RWPE1 (cell line): ENCODE results near the gene SH2D3C.

Experiments
- CTCF ChIA-PET: fragments of 350-600 bp; sonication (Branson Sonifier 250); formaldehyde crosslinking; extraction: SDS; loops from one replicate; lab custom pipeline; 2021; lab: Yijun Ruan, JAX
- POLR2A ChIA-PET: fragments of 400-600 bp; formaldehyde crosslinking; extraction: SDS; loops from one replicate; lab custom pipeline; 2020; ENCODE audit warnings: antibody characterized with exemption; ENCODE audit not compliant: low non-redundant PET; lab: Yijun Ruan, JAX
- DNase-seq: peaks from one replicate; pipeline ENCODE4 v3.0.0; 2012; ENCODE audit warnings: low spot score
- H3K27ac ChIP-seq: fragments of 450-650 bp; 2 replicates; pipeline ENCODE4 v1.5.1; 2017
- TF ChIP-seq, protein P1 (sequence below): fragments of 450-650 bp; conservative IDR thresholded peaks from 2 replicates; pipeline ENCODE4 v1.5.1; 2017; ENCODE audit warnings: low read depth, mild to moderate bottlenecking

Gene SH2D3C

DNA sequence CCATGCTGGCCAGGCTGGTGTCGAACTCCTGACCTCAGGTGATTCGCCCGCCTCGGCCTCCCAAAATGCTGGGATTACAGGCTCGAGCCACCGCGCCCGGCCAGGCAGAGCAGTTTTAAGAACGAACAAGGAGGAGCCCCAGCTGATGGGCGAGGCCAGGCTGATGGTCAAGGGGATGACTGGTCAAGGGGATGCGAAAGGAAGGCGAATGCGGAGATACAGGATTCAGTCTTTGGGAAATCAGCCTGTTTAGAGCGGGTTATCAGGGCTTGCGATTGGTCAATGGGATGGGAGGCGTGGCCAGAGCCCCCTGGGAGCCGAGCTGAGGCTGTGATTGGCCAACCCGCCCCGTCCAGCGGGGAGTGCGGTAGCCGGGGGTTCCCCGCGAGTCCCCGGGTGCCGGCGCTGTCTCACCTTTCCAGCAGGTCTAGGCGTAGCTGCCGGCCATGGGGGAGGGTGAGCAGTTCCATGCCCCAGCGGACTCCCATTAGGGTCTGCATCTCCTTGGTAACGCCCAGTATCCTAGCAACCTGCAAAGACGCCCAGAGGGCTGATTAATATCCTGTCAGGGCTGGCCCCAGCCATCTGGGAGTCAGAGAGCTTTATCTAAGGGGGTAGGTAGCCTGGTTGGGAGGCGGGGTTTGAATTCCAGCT, 35.9 kb downstream of the SH2D3C start:
- POLR2A ChIA-PET: no interaction called here
- CTCF ChIA-PET: interaction anchor here (0.6 to 1.1 kb wide), 2 partner anchors 8 to 43 kb away, joined by 3 to 9 read pairs; partner anchors contain the start of genes CDK9 and TOR2A
- DNase-seq: peak; percentile 71
- TF ChIP-seq, protein P1, sequence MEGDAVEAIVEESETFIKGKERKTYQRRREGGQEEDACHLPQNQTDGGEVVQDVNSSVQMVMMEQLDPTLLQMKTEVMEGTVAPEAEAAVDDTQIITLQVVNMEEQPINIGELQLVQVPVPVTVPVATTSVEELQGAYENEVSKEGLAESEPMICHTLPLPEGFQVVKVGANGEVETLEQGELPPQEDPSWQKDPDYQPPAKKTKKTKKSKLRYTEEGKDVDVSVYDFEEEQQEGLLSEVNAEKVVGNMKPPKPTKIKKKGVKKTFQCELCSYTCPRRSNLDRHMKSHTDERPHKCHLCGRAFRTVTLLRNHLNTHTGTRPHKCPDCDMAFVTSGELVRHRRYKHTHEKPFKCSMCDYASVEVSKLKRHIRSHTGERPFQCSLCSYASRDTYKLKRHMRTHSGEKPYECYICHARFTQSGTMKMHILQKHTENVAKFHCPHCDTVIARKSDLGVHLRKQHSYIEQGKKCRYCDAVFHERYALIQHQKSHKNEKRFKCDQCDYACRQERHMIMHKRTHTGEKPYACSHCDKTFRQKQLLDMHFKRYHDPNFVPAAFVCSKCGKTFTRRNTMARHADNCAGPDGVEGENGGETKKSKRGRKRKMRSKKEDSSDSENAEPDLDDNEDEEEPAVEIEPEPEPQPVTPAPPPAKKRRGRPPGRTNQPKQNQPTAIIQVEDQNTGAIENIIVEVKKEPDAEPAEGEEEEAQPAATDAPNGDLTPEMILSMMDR: no peak
- peak overlapping the region; percentile 98 for H3K27ac ChIP-seq

DNA sequence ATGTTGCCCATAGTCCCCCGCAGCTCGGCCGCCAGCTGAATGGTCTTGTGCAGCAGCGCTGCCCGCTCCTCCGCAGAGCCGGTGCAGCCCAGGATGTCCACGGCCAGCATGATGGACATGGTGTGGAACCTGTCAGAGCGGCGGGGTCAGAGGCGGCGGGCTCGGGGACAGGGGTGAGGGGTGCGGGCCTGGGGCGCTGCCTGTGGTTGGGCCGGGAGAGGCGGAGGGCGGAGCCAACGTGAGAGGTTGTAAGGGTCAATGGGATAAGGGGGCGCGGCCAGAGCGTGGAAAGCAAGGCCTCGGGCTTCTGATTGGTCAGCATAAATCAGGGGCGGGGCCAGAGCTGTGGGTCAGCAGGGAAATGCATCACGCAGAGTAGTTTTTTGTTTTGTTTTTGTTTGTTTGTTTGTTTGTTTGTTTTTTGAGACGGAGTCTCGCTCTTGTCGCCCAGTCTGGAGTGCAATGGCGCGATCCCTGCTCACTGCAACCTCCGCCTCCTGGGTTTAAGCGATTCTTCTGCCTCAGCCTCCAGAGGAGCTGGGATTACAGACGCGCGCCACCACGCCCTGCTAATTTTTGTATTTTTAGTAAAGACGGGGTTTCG, 36.5 kb downstream of the SH2D3C start:
- H3K27ac ChIP-seq: peak overlapping the region; percentile 98
- ChIA-PET POLR2A (no interaction called here), CTCF (interaction anchor here (0.6 kb wide), 1 partner anchor 60 kb away, joined by 4 read pairs; no protein-coding TSS in a partner anchor)
- DNase-seq: no peak
- TF ChIP-seq, protein P1: no peak

DNA sequence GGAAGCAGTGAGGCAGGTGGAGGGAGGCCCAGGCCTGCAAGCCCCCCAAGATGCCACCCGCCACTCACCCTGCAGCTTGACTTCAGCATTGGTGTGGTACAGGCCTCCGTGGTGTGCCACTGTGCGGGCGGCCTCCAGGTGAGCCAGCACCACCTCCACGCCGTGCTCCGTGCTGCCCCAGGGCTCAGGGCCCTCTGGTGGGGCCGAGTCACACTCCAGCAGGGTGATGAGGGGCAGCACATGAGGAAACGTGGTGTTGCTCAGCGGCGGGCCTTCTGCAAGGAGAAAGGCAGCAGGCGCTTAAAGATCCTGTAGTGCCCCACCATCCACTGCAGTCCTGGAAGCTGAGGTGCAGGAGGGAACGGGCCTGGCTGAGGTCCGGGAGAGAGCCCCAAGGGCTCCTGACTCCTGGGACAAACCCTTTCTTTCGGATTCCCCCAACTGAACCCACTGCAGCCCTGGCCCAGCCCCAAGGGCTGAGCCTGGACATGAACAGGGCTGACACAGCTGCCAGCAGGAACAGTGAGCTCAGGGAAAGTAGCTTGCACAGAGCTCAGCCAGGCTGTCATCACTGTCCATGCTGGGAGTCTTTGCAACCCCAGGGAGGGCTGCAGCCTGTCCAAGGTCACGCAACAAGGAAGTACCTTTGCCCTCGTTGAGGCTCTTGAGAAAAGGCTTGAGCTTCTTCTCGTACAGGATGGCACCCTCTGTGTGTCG, 38.7 kb downstream of the SH2D3C start:
- DNase-seq: no peak
- TF ChIP-seq, protein P1: no peak
- peak overlapping the region; percentile 98 for H3K27ac ChIP-seq
- CTCF ChIA-PET: interaction anchor here (0.5 to 2.2 kb wide), 6 partner anchors 27 to 137 kb away, joined by 3 to 9 read pairs (median 4); partner anchors contain the start of gene CDK9
- POLR2A ChIA-PET: interaction anchor here (1.6 kb wide), 2 partner anchors 31 to 46 kb away, joined by 5 to 8 read pairs; partner anchors contain the start of gene CDK9

DNA sequence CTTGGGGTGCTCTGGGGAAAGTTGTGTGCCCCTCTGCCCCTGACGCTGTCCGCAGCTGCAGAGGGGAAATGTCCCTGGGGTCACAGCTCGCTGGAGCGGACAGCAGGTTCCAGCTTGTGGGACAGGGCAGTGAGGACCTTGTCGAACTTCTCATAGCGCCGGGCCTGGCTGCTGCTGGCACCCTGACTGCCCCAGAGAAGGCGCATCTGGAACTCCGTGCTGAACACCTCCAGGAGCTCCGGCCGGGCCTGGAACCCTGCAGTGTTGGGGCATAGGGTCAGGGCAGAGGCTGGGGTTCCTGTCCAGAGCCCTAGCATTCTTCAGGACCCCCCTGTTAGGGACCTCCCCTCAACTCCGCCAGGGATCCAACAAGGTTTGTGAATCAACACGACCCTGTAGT, 39.8 kb downstream of the SH2D3C start:
- ChIA-PET POLR2A (interaction anchor here (0.7 kb wide), 1 partner anchor 88 kb away, joined by 3 read pairs; no protein-coding TSS in a partner anchor), CTCF (interaction anchor here (2.2 kb wide), 1 partner anchor 131 kb away, joined by 9 read pairs; no protein-coding TSS in a partner anchor)
- no peak for DNase-seq
- TF ChIP-seq, protein P1: no peak
- H3K27ac ChIP-seq: peak overlapping the region; percentile 98

DNA sequence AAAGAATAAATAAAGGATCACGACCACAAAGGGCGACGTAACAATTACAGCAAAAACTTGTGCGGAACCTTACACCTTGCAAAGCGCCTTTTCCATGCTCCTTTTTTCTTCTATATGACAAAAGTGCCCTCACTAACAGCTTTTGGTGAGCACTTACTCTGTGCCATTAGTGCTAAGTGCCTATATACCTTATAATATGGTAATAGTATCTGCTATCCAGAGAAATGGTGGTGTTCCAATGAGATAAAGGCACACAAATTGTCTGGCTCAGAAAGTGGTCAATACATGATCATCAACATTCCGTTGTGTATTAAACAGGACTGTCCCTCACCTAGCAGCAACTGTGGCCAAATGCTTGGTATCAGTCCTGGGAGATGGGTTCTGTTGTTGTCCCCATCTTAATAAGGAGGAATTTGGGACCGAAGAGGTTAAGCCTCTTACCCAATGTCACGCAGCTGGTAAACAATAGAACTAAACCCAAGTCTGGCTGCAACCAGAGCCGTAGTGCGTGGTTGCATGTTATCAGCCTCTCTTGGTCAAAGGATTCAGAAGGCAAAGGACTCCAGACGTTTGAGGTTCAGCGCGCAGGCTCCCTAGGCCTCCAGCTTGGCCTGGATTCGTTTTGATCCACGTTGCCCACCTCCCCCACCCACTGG, 42.8 kb downstream of the SH2D3C start:
- CTCF ChIA-PET: interaction anchor here (0.6 to 2.3 kb wide), 22 partner anchors 7 to 407 kb away, joined by 3 to 26 read pairs (median 4); partner anchors contain the start of genes CDK9, PTRH1 and TTC16
- POLR2A ChIA-PET: interaction anchor here (1.0 to 1.5 kb wide), 3 partner anchors 35 to 145 kb away, joined by 3 to 7 read pairs (median 6); partner anchors contain the start of gene CDK9
- DNase-seq: no peak
- peak overlapping the region; percentile 98 for H3K27ac ChIP-seq
- TF ChIP-seq, protein P1: peak; percentile 64
